Stimulated activated CD8-positive, alpha-beta memory T cell treated with anti-CD3 and anti-CD28 coated beads, Interleukin-15, amount 100 ng/mL, for 1 hour (primary cell): ENCODE results near the gene IDUA.
A peak's percentile ranks its signal among the peaks of the same experiment; 100 is the strongest.
"Not testable (repeated sequence)": the region's sequence is repeated elsewhere in the genome, so short reads cannot be mapped to it uniquely, and the experiment has no call there.

Experiments
- DNase-seq: peaks from one replicate; pipeline ENCODE4 v3.0.0-alpha.2; 2020; ENCODE audit warnings: low read depth

IDUA gene

DNA sequence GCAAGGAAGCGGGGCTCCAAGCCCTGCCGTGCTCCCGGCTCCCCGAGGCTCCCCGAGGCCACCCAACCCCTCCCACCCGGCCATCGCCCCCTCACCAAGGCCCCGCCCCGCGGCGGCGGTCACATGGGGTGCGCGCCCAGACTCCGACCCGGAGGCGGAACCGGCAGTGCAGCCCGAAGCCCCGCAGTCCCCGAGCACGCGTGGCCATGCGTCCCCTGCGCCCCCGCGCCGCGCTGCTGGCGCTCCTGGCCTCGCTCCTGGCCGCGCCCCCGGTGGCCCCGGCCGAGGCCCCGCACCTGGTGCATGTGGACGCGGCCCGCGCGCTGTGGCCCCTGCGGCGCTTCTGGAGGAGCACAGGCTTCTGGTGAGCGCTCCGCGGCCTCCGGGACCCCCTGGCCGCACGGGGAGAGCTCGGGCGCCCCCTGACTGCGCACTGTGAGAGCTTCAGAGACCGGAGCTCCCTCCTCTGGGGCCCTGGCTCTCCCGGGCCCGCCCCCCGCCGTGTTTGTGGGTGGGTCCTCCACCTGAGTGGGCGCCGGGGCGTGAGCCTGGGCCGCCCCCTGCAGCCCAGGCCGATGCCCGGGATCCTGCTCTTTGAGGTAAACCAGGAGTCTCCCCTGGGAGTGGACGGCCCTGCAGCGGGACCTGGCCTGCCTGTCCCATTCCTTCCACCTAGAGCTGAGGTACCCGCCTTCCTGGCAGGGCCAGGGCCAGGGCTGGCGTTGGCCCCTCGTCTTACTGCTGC is at the start of gene IDUA:
Gene IDUA (plus strand): TSS at position 166 of the 745 bp plus-strand sequence. CDS start 41 bp downstream, at position 207.
- DNase-seq, result peak; percentile 80

DNA sequence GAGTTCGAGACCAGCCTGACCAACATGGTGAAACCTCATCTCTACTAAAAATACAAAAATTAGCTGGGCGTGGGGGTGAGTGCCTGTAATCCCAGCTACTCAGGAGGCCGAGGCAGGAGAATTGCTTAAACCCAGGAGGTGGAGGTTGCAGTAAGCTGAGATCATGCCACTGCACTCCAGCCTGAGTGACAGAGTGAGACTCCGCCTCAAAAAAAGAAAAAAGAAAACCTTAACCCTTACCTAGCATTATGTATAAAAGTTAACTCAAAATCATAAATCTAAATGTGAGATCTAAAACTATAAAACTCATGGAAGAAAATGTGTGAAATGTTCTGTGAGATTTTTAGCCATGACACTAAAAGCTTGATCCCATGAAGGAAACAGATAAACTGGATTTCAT is 47.3 kb upstream of the IDUA start:
- not testable (repeated sequence) for DNase-seq

DNA sequence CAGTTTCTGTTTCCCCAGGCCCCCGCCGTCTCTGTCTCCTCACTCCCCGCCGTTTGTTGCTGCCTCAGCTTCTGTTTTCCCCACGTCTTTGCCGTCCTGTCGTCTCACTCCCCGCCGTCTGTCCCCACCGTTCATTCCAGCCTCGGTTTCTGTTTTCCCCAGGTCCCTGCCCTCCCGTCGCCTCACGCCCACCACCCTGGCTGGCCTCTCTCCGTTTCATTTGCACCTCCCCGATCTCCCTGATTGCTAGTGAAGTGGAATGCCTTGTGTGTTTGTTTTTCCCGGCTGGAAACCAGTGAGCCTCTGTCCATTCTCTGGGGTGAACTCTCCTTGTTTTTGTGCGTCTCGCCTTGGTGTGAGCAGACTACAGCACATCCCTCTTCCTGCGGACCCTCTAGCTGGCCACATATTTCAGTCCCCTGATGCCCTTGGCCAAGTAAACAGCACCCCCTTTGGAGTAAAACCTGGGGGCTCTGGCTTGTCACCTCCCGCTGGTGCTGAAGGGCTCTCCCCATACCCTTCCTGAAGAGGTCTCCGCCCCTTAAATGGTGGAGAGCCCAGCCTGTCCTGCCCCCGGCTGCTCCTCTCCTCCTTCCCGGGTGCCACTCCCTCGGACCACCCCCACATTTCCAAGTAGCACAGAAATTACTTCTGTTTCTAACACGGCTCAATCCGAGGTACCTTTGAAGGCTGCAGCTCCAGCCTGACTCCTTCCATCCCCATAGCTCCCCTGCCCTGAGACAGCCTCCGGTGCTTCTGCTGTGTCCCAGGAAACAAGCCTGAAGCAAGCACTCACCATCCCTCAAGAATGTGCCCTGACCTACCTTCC is 41.4 kb upstream of the IDUA start:
- no peak for DNase-seq

DNA sequence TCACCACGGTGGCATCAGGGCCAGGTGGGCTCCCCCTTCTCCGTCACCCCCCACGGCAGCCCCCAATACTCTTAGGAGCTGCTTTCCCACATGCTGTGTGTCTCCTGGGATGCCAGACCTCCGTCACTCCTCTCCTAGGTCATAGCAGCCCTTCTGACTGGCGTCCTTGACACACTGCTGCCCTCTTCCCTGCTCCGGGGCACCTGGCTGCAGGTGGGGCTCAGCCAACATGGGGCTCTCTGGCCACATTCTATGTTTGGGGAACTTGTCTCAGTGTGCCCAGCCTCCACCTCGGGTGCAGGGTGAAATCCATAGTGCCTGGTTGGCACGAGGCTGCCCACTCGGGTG is 40.8 kb upstream of the IDUA start:
- DNase-seq, result no peak

DNA sequence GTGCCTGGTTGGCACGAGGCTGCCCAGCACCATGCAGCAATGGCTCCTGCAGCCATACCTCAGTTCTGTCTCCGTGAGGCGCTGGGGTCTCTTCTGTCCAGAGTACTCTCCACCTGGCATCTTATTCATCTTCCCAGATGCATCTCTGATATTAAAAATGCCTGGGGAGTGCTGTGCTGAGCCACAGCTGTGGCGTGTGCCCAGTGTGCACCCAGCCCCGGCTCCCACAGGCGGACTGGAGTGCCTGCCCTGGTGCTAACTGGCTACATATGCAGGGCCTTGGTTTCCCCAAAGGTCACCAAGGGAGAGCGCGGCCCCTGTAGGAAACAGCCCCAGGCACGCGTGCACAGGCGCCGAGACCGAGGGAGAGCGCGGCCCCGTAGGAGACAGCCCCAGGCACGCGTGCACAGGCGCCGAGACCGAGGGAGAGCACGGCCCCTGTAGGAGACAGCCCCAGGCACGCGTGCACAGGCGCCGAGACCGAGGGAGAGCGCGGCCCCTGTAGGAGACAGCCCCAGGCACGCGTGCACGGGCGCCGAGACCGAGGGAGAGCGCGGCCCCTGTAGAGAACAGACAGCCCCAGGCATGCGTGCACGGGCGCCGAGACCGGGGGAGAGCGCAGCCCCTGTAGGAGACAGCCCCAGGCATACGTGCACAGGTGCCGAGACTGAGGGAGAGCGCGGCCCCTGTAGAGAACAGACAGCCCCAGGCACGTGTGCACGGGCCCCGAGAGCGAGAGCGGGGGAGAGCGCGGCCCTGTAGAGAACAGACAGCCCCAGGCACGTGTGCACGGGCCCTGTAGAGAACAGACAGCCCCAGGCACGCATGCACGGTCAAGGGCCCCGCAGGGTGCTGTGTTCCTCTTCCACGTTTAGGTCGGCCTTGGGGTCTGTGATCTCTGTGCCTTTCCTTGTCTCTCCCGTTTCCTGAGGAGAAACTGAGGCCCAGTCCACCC is 40.0 kb upstream of the IDUA start:
- no peak for DNase-seq

DNA sequence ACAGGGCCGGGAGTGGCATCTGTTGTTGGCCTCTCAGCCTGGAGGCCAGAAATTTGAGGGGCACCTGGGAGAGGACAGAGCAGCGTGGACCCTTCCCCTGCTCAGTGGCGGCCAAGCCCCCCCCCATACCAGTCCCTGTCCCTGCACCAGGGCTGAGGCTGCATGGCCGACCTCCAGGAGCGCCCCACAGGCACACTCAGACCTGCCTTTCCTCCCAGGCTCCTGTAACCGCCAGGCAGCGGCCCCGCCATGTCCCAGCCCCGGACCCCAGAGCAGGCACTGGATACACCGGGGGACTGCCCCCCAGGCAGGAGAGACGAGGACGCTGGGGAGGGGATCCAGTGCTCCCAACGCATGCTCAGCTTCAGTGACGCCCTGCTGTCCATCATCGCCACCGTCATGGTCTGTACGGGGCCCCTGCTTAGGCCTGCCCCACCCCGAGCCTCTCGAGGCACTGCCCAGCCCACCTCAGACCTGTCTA is 39.3 kb upstream of the IDUA start:
- no peak for DNase-seq

DNA sequence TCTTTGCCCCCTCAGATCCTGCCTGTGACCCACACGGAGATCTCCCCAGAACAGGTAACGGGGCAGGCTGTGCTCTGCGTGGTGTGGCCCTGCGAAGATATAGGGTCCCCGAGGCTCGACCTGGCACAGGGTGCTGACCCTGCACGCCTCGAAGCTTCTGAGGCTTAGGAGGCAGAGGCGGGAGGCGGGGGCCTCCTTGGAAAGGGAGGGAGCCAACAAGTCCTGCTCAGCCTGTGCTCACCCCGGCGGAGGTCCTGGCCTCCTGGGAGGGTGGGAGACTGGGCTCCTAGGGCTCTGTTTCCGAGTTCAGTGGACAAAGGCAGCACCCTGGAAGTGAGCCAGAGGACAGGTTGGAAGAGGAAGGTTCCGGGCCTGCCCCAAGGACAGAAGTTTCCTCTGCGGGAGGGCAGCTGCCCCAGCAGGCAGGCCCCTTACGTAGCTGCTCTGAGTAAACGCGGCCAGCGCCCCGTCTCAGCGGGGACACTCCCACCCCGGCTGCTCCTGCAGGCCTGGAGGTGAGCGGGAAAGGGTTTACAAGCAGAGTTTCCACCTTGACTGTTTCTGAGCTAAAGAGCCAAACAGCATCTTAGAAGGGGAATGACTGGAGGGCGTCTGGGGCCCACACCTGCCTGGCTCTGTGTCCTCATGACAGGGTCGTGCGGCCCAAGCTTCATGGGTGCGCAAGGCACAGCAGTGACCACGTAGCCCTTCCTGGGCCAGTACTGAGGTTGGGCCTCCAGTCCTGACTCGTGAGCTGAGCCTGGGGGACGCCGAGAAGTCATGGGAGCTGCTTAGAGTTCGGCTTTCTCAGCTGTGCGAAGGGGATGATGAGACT is 38.5 kb upstream of the IDUA start:
- DNase-seq, result no peak

DNA sequence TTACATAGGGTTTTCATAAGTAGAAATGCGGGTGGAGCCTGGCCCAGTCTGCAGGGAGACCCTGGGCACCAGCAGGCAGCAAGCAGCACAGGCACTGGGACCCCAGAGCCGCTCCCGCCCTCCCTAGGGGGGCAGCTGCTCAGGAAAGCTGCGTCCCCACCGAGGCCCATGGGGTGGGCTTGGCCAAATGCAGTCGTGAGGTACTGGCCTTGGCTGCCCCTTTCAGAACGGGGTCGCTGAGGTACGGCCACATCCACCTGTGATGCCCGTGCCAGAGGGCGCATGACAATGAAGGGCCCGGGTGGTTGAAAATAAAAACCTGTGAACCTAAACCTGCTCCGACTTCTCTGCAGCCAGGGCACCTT is 37.9 kb upstream of the IDUA start:
- no peak for DNase-seq

DNA sequence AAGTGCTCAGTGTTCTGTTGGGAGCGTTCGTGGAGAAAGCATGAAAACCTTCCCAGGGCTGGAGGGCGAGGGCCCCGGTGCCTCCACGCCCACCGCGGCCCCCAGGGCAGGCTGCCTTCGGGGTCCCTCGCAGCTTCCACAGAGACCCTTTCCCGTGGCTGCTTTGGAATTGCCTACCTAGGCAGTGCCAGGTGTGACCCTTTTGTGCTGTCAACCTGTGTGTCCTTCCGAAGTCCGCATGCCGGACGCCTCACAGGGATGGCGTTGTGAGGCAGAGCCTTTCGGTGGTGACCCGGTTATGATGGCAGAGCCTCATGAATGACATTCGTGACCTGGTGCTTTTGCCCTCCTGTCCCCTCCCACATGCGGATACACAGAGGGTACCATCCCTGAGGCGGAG is 37.2 kb upstream of the IDUA start:
- DNase-seq, result no peak

DNA sequence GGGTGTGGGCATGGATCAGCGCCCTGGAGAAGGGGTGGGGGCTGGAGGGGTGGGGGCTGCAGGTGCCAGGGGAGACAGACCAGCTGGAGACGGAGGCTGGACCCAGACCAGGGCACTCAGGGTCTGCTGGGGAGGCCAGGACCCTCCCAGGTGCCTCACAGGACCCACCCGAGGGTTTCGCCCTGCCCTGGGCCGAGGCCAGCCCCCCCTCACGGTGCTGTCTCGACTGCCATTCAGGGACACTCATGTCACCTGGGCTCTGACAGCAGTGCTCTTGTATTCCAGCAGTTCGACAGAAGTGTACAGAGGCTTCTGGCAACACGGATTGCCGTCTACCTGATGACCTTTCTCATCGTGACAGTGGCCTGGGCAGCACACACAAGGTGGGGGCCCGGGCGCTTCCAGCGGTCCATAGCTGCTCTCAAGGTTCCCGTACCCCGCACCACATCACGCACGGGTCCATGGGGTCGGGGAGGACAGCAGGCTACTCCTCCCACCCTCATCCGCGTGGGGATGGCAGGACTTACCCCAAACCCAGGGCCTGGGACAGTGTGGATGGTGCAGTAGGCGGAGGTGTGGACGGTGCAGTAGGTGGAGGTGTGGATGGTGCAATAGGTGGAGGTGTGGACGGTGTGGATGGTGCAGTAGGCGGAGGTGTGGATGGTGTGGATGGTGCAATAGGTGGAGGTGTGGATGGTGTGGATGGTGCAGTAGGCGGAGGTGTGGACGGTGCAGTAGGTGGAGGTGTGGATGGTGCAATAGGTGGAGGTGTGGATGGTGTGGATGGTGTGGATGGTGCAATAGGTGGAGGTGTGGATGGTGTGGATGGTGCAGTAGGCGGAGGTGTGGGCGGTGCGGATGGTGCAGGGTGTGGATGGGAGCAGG is 36.5 kb upstream of the IDUA start:
- no peak for DNase-seq

DNA sequence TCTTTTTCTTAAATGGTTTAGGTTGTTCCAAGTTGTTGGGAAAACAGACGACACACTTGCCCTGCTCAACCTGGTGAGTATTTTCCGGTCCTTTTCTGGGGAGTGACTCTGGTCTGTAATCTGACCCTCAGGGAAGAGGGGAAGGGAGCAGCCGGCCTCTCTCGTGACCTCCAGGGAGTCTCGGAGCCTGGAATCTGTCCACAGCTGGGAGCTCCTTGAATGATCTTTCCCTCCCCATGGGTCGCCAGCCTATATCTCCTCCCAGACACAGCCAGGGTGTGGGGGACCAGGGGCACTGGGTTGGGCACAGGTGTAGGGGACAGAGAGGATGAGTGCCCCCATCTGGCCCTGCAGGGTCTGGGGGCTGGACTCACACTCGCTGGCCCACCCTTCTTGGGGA is 35.7 kb upstream of the IDUA start:
- no peak for DNase-seq

DNA sequence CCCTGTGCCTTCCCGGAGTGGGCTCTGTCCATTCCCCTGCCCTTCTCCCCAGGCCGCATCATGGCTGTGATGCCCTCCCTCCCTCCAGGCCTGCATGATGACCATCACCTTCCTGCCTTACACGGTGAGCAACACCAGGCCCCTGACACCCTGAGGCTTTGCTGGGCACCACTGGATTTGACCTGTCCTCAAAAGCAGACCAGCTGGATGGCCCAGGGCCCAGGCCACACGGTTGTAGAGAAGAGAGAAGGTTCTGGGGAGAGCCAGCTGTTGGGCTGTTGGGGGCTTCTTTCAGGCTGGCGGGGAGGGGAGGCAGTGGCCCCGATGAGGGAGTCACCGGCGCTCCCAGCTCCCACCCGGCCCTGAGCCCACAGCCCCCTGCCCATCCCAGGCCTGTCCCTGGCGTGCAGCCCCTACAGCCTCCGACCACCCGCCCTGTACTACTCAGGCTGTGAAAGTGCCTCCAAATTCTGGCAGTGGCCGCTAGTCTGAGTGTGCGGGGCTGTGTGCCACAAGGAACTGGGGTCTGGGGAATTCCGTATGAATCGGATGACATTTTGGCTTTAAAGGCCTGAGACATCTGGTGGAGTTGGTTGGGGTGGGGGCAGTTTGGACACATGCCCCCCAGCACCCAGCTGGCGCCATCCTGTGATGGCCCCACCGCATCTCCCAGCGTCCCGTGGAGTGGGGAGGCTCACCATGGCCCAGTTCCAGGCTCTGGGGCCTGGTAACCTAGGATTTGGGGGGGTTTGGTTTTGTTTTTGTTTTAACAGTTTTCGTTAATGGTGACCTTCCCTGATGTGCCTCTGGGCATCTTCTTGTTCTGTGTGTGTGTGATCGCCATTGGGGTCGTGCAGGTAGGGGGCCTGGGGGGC is 35.0 kb upstream of the IDUA start:
- no peak for DNase-seq

DNA sequence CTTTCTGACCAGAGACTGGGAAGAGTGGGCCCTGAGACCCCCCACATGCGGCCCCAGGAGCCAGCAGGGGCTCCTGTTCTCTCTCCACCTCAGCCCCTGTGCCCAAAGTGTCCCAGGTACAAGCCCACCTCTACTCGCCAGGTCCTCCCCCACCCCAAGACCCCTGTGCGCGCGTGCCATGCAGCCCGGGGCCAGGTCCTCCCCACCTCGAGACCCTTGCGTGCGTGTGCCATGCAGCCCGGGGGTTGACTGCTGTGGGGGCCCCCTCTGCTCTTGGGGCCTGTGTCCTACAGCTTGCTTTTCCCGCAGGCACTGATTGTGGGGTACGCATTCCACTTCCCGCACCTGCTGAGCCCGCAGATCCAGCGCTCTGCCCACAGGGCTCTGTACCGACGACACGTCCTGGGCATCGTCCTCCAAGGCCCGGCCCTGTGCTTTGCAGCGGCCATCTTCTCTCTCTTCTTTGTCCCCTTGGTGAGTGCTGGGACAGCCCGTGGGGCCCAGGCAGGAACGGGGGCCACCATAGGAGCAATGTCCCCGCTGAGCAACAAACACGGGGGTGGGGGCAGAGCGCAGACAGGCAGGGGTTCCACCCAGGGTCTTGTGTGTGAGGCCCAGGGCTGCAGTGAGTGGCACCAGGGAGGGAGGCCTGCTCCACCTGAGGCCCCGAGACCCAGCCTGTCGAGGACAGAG is 33.8 kb upstream of the IDUA start:
- DNase-seq, result no peak

DNA sequence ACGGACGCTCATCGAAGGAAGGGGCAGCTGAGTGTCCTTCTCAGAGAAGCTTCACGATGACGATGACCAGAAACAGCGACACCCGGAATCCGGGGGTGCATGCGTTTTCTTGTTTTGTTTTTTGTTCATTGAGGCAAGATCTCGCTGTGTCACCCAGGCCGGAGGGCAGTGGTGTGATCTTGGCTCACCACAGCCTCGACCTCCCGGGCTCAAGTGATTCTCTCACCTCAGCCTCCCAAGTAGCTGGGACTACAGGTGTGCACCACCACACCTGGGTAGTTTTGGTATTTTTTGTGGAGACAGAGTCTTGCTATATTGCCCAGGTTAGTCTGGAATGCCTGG is 33.3 kb upstream of the IDUA start:
- no peak for DNase-seq

DNA sequence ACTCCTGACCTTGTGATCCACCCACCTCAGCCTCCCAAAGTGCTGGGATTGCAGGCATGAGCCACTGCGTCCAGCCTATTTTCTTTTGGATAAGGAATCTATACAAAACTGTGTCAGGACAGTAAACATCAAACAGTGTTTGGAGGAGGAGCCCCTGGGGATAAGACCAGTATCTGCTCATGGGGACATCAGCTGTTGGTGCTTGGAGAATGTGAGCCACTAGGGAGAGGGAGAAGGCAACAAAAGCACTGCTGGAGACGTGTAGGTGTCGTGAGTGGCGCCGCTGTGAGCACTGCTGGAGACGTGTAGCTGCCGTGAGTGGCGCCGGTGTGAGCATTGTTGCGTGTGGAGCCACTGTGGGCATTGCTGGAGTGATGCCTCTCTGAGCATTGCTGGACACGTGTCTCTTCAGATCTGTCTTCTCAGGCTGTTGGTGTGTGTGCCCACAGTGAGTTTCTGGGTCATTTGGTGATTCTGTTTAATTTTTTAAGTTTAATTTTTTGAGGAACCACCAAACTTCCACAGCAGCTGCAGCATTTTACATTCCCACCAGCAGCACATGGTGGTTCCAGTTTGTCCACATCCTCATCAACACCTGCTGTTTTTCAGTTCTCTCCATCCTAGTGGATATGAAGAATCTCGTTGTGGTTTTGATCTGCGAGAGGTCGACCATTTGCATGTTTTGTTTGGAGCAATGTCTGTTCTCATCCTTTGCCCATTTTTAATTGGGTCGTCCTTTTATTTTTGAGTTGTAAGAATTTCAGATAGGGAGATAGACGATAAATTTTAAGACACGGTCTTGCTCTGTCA is 32.4 kb upstream of the IDUA start:
- no peak for DNase-seq

DNA sequence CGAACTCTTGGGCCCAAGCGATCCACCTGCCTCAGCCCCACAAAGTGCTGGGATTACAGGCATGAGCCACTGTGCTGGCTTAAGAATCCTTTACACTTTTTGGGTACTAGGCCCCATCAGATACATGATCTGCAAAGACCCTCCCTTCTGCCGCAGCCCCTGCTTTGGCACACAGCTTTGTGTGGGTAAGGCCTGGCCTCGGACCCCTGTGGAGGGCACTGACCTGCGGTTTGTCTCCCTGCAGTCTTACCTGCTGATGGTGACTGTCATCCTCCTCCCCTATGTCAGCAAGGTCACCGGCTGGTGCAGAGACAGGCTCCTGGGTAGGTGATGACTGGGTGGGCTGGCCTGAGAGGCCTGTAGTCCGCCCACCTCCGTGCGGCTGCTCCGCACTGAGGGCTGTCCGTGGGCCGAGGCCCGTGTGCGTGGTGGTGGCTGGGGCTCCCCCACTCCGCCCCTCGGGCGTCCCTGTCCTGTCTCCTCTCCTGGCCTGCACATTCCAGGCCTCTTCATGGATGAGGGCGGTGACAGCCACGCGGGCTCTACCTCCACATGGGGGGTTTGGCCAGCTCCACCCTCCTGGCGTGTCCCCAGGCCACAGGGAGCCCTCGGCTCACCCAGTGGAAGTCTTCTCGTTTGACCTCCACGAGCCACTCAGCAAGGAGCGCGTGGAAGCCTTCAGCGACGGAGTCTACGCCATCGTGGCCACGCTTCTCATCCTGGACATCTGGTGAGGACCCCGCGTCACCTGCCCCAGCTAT is 31.5 kb upstream of the IDUA start:
- DNase-seq, result no peak

DNA sequence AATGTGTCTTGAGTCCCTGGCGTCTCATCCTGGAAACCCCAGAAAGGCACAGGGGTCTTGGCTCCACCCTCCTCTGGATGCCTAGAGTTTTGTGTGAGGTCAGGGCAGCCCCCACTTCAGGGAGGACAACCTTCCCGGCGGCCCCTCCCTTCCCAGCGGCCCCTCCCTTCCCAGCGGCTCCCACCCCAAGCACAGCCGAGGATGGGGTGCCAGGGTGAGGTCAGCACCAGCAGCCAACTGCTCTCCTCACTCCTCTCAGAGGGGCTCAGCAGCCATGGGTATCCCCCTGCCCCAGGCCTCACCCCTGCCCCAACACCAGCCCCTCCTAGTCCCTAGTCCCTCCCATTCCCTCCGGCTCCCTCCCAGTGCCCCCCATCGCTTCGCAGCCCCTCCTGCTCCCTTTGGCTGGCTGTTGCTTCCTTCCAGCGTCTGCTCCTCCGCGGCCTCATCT is 30.9 kb upstream of the IDUA start:
- DNase-seq, result no peak
